AG04449 (cell line): ENCODE data around the gene USP12.
"Not testable (repeated sequence)": the region's sequence is repeated elsewhere in the genome, so short reads cannot be mapped to it uniquely, and the experiment has no call there.

Experiments used
- CTCF ChIA-PET: fragments of 350-600 bp; formaldehyde crosslinking; extraction: SDS; loops from one replicate; lab custom pipeline; 2021; ENCODE audit warnings: antibody characterized with exemption; lab: Yijun Ruan, JAX
- POLR2A ChIA-PET: fragments of 400-600, 350-600 bp; formaldehyde crosslinking; extraction: SDS; loops from one replicate; lab custom pipeline; 2020; ENCODE audit warnings: antibody characterized with exemption, inconsistent platforms; lab: Yijun Ruan, JAX
- DNase-seq: peaks from one replicate; pipeline ENCODE4 v3.0.0-alpha.2; 2010; ENCODE audit warnings: low read depth, low spot score
- H3K4me3 ChIP-seq: 2 replicates; pipeline ENCODE4 v1.5.1; 2011; ENCODE audit warnings: low read depth, mild to moderate bottlenecking, control low read depth, low read length
- TF ChIP-seq, protein P1 (sequence below): IDR thresholded peaks from one replicate; pipeline ENCODE4 v1.5.1; 2011; ENCODE audit warnings: mild to moderate bottlenecking, moderate library complexity, low read length, control low read depth, inconsistent platforms; ENCODE audit not compliant: insufficient read depth; ENCODE audit errors: missing control alignments

USP12 gene

GRCh38 chr13:27128825-27129627 lies 42.6 kb downstream of the USP12 start:
- no peak for DNase-seq
- no peak overlapping the region for H3K4me3 ChIP-seq
- POLR2A ChIA-PET: no interaction called here
- CTCF ChIA-PET: interaction anchor here (0.6 kb wide), 2 partner anchors 31 to 210 kb away, joined by 3 read pairs; no protein-coding TSS in a partner anchor
- TF ChIP-seq, protein P1, sequence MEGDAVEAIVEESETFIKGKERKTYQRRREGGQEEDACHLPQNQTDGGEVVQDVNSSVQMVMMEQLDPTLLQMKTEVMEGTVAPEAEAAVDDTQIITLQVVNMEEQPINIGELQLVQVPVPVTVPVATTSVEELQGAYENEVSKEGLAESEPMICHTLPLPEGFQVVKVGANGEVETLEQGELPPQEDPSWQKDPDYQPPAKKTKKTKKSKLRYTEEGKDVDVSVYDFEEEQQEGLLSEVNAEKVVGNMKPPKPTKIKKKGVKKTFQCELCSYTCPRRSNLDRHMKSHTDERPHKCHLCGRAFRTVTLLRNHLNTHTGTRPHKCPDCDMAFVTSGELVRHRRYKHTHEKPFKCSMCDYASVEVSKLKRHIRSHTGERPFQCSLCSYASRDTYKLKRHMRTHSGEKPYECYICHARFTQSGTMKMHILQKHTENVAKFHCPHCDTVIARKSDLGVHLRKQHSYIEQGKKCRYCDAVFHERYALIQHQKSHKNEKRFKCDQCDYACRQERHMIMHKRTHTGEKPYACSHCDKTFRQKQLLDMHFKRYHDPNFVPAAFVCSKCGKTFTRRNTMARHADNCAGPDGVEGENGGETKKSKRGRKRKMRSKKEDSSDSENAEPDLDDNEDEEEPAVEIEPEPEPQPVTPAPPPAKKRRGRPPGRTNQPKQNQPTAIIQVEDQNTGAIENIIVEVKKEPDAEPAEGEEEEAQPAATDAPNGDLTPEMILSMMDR: no peak

- no peak for DNase-seq
- H3K4me3 ChIP-seq: no peak overlapping the region
- POLR2A ChIA-PET: no interaction called here
- CTCF ChIA-PET: interaction anchor here (0.9 to 1.0 kb wide), 2 partner anchors 17 to 35 kb away, joined by 3 read pairs; no protein-coding TSS in a partner anchor
- TF ChIP-seq, protein P1: no peak
These were observed 44.8 kb downstream of the USP12 start for GRCh38 chr13:27126859-27127258.

- H3K4me3 ChIP-seq: no peak overlapping the region
- no peak for DNase-seq
- ChIA-PET POLR2A (interaction anchor here (0.5 kb wide), 1 partner anchor 89 kb away, joined by 4 read pairs; no protein-coding TSS in a partner anchor), CTCF (no interaction called here)
- TF ChIP-seq, protein P1: no peak
These were observed 46.0 kb downstream of the USP12 start for GRCh38 chr13:27125357-27126282.

GRCh38 chr13:27124571-27124970 lies 47.0 kb downstream of the USP12 start:
- TF ChIP-seq, protein P1: no peak
- H3K4me3 ChIP-seq: no peak overlapping the region
- ChIA-PET POLR2A (no interaction called here), CTCF (no interaction called here)
- no peak for DNase-seq

- DNase-seq, H3K4me3 ChIP-seq, POLR2A ChIA-PET, CTCF ChIA-PET: not testable (repeated sequence)
These were observed 48.2 kb downstream of the USP12 start for GRCh38 chr13:27123445-27123844.

GRCh38 chr13:27122036-27122435 lies 49.6 kb downstream of the USP12 start:
- ChIA-PET POLR2A (no interaction called here), CTCF (no interaction called here)
- no peak overlapping the region for H3K4me3 ChIP-seq
- DNase-seq: no peak
- TF ChIP-seq, protein P1: no peak
